HG02970 (cell line): ENCODE measurements around the gene EXOC3.
"Not testable (repeated sequence)": the region's sequence is repeated elsewhere in the genome, so short reads cannot be mapped to it uniquely, and the experiment has no call there.

Source experiments
- ATAC-seq: cut with Tn5 transposase; IDR thresholded peaks from one replicate; pipeline ENCODE4 v1.9.1; 2021; ENCODE audit warnings: mild to moderate bottlenecking, moderate library complexity, moderate number of reproducible peaks; ENCODE audit not compliant: unreplicated experiment, low FRiP score

EXOC3 gene

GRCh38 chr5:442335-443238, at the start of gene EXOC3:
EXOC3 (plus strand) TSS chr5:443176; CDS start chr5:446206, 3,030 bp downstream.
- peak; percentile 80 for ATAC-seq

GRCh38 chr5:393846-394275, 49.1 kb upstream of the EXOC3 start:
- ATAC-seq = no peak

GRCh38 chr5:394671-395155, 48.3 kb upstream of the EXOC3 start:
- ATAC-seq = no peak

GRCh38 chr5:395156-395920, 47.6 kb upstream of the EXOC3 start:
- ATAC-seq = no peak

- no peak for ATAC-seq
Observed at GRCh38 chr5:395921-396530, 47.0 kb upstream of the EXOC3 start.

GRCh38 chr5:396531-396961, 46.4 kb upstream of the EXOC3 start:
- ATAC-seq = no peak

DNA sequence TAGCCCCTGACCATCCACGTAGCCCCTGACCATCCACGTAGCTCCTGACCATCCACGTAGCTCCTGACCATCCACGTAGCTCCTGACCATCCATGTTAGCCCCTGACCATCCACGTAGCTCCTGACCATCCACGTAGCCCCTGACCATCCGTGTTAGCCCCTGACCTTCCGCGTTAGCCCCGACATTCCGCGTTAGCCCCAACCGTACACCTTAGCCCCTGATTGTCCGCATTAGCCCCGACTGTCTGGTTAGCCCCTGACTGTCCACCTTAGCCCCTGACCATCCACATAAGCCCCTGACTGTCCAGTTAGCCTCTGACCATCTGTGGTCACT, 44.9 kb upstream of the EXOC3 start:
- not testable (repeated sequence) for ATAC-seq

DNA sequence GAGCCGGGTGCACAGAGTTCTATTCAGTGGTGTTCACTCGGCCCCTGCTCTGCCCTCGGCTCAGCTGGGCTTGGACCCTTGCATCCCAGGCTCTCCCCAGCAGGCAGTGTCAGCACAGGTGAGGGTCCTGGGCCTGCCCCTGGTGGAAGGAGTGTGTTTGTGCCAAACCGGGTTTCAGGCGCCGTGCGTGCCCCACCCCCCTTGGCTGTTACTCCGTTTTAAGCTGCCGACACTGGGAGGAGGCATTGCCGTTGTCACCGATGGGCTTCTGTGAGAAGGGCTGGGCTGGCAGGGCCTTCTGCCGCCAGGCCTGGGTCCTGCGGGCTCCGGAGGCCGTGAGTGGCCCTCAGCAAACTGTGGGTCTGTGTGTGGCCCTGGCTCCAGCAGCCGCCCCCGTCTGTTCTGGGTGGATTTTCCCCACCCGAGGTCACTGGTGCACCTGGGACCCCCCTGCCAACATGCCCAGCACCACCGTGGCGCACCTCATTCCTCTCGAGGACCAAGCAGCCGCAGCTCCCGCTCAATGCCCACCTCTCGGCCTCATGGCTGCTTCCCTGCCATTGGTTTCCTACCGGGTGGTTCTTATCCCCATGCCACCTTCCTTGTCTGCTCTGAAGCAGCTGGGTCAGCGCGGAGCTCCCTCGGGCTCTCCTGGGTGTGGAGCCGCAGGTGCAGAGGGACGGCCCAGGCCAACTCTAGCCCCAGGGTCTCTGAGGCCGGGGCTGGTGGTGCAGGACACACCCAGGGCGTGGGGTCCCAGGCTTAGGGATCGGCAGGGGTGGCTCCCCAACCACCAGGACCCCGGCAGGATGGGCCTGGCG, 44.3 kb upstream of the EXOC3 start:
- no peak for ATAC-seq

GRCh38 chr5:399296-400281, 43.4 kb upstream of the EXOC3 start:
- ATAC-seq = peak; percentile 76

- ATAC-seq = peak; percentile 11
Observed at GRCh38 chr5:400282-401145, 42.5 kb upstream of the EXOC3 start.

DNA sequence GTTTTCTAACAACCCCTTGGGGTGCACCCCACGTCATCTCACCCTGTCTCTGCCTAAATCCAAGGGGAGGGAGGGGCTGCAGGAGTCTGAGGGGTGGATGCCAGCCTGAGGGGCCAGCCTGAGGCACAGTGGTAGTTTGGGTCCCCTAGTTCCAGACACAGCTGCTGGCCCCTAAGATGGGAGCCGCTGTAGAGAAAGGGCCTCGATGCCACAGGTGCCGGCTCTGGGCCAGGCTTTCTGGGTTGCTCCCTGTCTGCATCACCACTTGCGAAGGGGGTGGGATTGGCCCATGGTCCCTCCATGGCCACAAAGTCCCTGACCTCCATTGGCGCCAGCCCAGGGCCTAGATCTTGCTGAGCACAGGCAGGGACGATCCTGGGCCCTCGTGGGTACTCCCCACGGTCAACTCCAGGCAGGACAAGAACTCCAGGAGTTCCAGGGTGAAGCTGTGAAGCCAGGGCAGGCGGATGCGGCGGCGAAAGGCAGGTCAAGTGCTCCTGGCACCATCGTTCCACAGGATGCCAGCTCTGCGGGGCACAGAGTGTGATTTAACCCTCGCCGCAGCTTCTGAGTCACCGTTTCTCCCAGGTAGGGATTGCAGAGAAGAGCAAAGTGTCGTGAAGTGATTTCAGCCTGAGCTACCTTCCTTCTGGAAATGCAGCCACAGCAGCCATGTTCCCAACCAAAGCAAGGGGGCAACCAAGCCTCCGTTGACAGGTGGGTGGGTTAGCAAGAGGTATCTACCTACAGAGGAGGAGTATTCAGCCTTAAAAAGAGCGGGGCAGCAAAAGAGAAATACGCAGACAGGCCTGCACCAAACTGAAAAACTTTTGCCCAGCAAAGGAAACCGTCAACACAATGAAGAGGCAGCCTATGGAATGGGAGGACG, 41.6 kb upstream of the EXOC3 start:
- ATAC-seq = no peak

- not testable (repeated sequence) for ATAC-seq
Observed at GRCh38 chr5:402219-402614, 40.8 kb upstream of the EXOC3 start.

- ATAC-seq = no peak
Observed at GRCh38 chr5:402615-403359, 40.2 kb upstream of the EXOC3 start.

DNA sequence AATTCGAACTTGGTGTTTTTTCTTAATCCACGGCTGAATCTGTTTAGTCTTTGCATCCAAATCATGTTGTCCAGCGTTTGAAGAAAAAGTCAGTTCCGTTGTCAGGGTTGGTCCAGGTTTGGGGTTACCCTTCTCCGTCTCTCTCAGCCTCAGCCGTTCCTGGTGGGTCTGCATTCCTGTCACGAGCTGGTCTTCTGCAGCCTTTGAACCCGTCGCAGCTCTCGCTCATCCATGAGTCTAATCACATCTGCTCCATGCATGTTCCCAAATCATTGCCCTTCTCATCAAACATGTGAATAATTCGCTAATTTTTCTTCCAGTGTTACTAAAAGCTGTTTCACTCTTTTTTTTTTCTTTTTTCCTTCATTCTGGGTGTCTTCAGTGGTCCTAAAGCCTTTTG, 39.0 kb upstream of the EXOC3 start:
- ATAC-seq = no peak

DNA sequence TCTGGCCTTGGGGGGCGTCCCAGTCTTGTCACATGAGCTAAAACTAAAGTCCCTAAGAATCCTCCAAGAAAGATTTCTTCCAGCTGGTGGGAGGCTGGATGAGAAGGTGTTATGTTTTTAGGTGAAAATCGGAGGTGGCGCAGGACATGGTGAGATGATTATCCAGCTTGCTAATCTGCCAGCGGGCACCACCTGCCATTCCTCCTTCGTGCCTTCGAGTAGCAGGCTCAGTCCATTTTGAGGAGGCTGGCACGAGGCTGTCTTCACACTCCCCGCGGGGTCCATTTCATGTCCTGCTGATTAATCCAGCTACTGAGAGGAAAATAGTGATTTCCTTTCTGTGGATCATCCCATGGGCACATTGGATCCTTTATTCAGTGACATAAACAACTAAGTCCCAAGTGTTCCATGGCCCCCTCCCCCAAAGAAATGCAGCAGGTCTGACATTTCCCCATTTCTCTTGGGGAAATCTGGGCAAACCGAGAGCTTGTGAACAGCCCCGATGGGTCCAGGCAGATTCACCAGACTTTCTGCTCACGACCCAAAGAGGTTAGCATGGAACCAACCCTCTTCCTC, 38.2 kb upstream of the EXOC3 start:
- ATAC-seq = no peak

GRCh38 chr5:405421-405820, 37.6 kb upstream of the EXOC3 start:
- no peak for ATAC-seq
